ENCODE measurements around the gene MRPL23. TPM values are rescaled to one million over a fixed set of nuclear protein-coding genes. Genes with fewer than 3 reads are reported as not detected.

The MRPL23 gene
- polyA plus RNA-seq, 1 experiment, result 39.8 TPM

DNA sequence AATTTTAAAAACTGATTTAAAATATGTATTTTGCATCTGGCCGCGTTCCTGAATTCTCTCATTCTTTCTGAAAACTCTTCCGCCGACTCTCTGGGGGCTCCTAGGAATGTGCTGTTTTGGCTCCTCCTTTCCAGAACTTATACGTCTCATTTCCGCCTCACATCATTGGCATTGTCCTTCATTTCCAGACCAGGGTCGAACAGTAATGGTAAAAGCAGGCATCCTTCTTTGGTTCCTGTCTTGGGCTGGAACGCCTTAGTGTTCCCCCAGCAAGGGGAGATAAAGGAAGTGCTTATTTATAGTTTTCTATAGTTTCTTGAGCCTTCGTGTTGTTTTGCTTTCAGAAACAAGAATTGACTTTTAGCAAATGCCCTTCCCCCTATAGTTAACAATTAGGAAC is 38.5 kb upstream of the MRPL23 start:
- ChIA-PET CTCF (no interaction called here), POLR2A (no interaction called here)
- Histone ChIP-seq H3K4me3 (ENCODE audit: low read depth, low read length) (no peak overlapping the region), H3K36me3 (ENCODE audit: control insufficient read depth, insufficient read depth, low read length) (no peaks in the 10 kb centered on the region), H3K27me3 (ENCODE audit: control insufficient read depth, insufficient read depth, low read length) (peaks cover 5% of the 10 kb centered on the region; the same call in 1 of the 2 replicates)
- no peak for TF ChIP-seq CTCF (IDR thresholded peaks at IDR 0.05; ENCODE audit: insufficient read depth, low read depth, low read length)
- DNase-seq (ENCODE audit: low read depth), result no peak

GRCh38 chr11:1909524-1909923 is 37.6 kb upstream of the MRPL23 start:
- ChIA-PET CTCF (interaction anchor here (1.0 to 1.4 kb wide), 2 partner anchors 27 to 215 kb away, joined by 3 to 4 read pairs; no protein-coding TSS in a partner anchor), POLR2A (no interaction called here)
- Histone ChIP-seq H3K36me3 (ENCODE audit: control insufficient read depth, insufficient read depth, low read length) (no peaks in the 10 kb centered on the region), H3K4me3 (ENCODE audit: low read depth, low read length) (no peak overlapping the region), H3K27me3 (ENCODE audit: control insufficient read depth, insufficient read depth, low read length) (peaks cover 5% of the 10 kb centered on the region; the same call in 1 of the 2 replicates)
- DNase-seq (ENCODE audit: low read depth), result no peak
- TF ChIP-seq CTCF (IDR thresholded peaks at IDR 0.05; ENCODE audit: insufficient read depth, low read depth, low read length), result no peak

- DNase-seq (ENCODE audit: low read depth), result no peak
- H3K36me3 ChIP-seq (ENCODE audit: control insufficient read depth, insufficient read depth, low read length), result no peaks in the 10 kb centered on the region
- CTCF ChIA-PET, result no interaction called here
- H3K4me3 ChIP-seq (ENCODE audit: low read depth, low read length), result no peak overlapping the region
- TF ChIP-seq CTCF (IDR thresholded peaks at IDR 0.05; ENCODE audit: insufficient read depth, low read depth, low read length), result no peak
- POLR2A ChIA-PET, result no interaction called here
- no peaks in the 10 kb centered on the region for H3K27me3 ChIP-seq (ENCODE audit: control insufficient read depth, insufficient read depth, low read length)
Observed at GRCh38 chr11:1912289-1912878, 34.7 kb upstream of the MRPL23 start.

DNA sequence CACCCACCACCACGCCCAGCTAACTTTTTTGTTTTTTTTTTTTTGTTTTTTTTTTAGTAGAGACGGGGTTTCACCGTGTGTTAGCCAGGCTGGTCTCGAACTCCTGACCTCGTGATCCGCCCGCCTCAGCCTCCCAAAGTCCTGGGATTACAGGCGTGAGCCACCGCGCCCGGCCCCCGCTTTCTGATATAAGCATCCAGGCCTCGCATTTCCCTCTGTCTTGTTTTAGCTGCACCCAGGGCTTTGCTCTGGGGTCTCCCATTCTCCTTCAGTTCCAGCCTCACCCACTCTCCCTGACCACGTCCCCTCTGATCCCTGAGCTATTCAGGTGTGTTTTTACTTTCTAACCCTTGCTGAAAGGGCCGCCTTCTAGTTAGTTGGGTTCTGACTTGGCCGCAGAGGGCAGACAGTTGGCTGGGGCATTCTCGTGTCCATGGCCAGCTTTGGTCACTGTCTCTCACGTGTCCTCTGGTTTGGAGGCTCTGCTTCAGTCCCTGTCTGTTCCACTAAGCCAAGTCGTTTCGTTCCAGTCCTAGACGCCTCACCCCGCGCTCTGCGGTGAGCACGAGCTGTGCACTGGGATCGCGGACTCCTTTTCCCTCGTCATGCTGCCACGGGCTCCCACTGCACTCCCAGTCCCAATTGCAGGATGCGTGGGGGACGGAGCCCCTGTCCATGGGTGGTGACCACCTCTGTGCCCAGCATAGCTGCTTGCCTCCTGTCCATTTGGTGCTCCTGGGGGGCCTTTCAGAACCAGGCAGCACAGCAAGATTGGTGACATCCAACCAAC is 33.7 kb upstream of the MRPL23 start:
- H3K36me3 ChIP-seq (ENCODE audit: control insufficient read depth, insufficient read depth, low read length), result no peaks in the 10 kb centered on the region
- ChIA-PET POLR2A (no interaction called here), CTCF (interaction anchor here (0.6 kb wide), 1 partner anchor 90 kb away, joined by 4 read pairs; no protein-coding TSS in a partner anchor)
- no peak for DNase-seq (ENCODE audit: low read depth)
- no peak for TF ChIP-seq CTCF (IDR thresholded peaks at IDR 0.05; ENCODE audit: insufficient read depth, low read depth, low read length)
- H3K27me3 ChIP-seq (ENCODE audit: control insufficient read depth, insufficient read depth, low read length), result no peaks in the 10 kb centered on the region
- H3K4me3 ChIP-seq (ENCODE audit: low read depth, low read length), result no peak overlapping the region

DNA sequence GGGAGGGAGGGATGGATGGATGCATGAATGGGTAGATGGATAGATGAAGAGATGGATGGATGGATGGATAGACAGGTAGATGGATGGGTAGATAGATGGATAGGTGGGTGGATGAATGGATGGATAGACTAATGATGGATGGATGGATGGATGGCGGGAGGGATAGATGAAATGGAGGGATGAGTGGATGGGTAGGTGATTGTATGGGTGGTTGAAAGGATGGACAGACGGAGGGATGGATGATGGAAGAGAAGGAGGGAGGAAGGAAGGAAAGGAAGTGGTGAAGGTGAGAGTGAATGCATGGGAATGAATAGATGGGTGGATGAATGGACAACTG is 31.4 kb upstream of the MRPL23 start:
- Histone ChIP-seq H3K36me3 (ENCODE audit: control insufficient read depth, insufficient read depth, low read length) (no peaks in the 10 kb centered on the region), H3K27me3 (ENCODE audit: control insufficient read depth, insufficient read depth, low read length) (no peaks in the 10 kb centered on the region), H3K4me3 (ENCODE audit: low read depth, low read length) (no peak overlapping the region)
- CTCF ChIA-PET, result no interaction called here
- POLR2A ChIA-PET, result no interaction called here
- TF ChIP-seq CTCF (IDR thresholded peaks at IDR 0.05; ENCODE audit: insufficient read depth, low read depth, low read length), result no peak
- no peak for DNase-seq (ENCODE audit: low read depth)

Data from BJ (cell line).